ENCODE measurements around the gene GUCY2C. TPM values are rescaled to one million over a fixed set of nuclear protein-coding genes. Genes with fewer than 3 reads are reported as not detected.
A peak's percentile ranks its signal among the peaks of the same experiment; 100 is the strongest.

The GUCY2C gene
- total RNA-seq, 6 experiments from 2014 or later = 0.06 TPM; not detected in 5

DNA sequence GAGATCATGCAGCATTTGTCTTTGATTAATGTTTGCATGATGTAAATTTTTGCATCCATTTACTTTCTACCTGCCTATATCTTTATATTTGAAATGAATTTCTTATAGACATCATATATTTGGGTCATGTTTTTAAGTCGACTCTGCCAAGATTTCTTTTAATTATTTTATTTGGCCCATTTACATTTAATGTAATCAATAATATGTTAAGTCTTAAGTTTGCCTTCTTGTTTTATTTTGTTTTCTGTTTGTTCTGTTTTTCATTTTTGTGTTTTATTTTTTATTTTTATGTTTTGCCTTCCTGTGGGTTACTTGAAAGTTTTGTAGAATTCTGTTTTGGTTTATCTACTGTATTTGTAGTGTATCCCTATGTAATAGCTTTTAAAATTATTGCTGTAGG is 33.2 kb upstream of the GUCY2C start:
- H3K4me3 Mint-ChIP-seq = no peak overlapping the region
- peaks cover 7% of the 10 kb centered on the region; the same call in 1 of the 2 replicates for H3K9me3 Mint-ChIP-seq
- TF ChIP-seq, protein P1, sequence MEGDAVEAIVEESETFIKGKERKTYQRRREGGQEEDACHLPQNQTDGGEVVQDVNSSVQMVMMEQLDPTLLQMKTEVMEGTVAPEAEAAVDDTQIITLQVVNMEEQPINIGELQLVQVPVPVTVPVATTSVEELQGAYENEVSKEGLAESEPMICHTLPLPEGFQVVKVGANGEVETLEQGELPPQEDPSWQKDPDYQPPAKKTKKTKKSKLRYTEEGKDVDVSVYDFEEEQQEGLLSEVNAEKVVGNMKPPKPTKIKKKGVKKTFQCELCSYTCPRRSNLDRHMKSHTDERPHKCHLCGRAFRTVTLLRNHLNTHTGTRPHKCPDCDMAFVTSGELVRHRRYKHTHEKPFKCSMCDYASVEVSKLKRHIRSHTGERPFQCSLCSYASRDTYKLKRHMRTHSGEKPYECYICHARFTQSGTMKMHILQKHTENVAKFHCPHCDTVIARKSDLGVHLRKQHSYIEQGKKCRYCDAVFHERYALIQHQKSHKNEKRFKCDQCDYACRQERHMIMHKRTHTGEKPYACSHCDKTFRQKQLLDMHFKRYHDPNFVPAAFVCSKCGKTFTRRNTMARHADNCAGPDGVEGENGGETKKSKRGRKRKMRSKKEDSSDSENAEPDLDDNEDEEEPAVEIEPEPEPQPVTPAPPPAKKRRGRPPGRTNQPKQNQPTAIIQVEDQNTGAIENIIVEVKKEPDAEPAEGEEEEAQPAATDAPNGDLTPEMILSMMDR (IDR thresholded peaks at IDR 0.05) = no peak
- no peak for DNase-seq
- no peaks in the 10 kb centered on the region for H3K36me3 Mint-ChIP-seq (ENCODE audit: low read depth)
- H3K27me3 Mint-ChIP-seq (ENCODE audit: insufficient read depth) = no peaks in the 10 kb centered on the region
- H3K27ac Mint-ChIP-seq = no peak overlapping the region
- H3K4me1 Mint-ChIP-seq (ENCODE audit: low read depth) = no peaks in the 10 kb centered on the region

DNA sequence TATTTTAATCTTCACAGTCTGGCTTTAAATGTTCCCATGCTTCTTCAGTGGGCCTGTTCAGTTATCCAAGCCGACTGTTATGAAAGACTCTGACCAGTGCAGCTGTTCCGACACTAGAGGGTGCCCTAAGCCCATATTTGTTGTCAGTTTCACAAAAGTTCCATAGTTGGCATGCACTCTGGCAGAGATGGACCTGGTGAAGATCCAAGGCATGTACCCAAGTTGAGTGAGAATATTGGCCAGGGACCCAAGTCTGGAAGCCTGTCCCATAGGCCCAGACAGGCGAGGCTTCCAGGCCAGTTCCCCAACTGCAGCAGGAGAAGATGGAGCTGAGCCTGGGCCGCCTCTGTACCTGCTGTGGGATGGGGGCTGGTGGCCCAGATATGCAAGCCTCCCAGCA is 27.4 kb upstream of the GUCY2C start:
- no peak overlapping the region for H3K27ac Mint-ChIP-seq
- H3K36me3 Mint-ChIP-seq (ENCODE audit: low read depth) = no peaks in the 10 kb centered on the region
- H3K27me3 Mint-ChIP-seq (ENCODE audit: insufficient read depth) = no peaks in the 10 kb centered on the region; the same call in 1 of the 2 replicates
- H3K4me1 Mint-ChIP-seq (ENCODE audit: low read depth) = peaks cover 6% of the 10 kb centered on the region; the same call in 1 of the 2 replicates
- no peak overlapping the region for H3K4me3 Mint-ChIP-seq
- TF ChIP-seq, protein P1 (IDR thresholded peaks at IDR 0.05) = peak; percentile 86
- no peaks in the 10 kb centered on the region; the same call in 1 of the 2 replicates for H3K9me3 Mint-ChIP-seq
- DNase-seq = peak; percentile 59

DNA sequence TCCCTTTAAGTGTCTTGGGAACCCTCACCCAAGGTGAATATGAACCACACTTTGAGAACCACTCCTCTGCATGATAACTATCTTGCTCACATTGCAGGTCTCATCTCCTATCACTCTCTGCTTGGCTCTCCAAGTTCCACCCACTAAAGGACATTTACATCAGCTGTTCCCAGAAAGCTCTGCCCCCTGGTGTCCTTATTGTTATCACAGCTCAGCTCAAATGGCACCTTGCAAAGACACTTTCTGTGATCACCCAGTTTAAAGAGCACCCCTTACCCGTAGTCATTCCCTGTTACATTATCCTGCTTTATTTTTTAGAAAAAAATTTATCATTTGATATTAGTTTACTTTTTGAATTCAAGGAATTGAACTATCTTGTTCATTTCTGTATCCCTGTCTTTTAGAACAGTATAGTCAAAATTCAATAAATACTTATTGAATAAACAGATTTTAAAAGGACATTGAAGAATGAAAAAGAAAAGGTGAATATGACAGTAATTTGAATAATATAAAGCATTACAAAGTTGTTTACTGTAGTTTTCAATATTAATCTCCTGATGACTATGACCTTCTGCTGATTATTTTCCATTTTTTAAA is 20.5 kb upstream of the GUCY2C start:
- H3K4me1 Mint-ChIP-seq (ENCODE audit: low read depth) = peaks cover 12% of the 10 kb centered on the region; the same call in 1 of the 2 replicates
- TF ChIP-seq, protein P1 (IDR thresholded peaks at IDR 0.05) = peak; percentile 79
- H3K9me3 Mint-ChIP-seq = no peaks in the 10 kb centered on the region
- H3K4me3 Mint-ChIP-seq = no peak overlapping the region
- no peak overlapping the region for H3K27ac Mint-ChIP-seq
- peaks cover 5% of the 10 kb centered on the region; the same call in 1 of the 2 replicates for H3K27me3 Mint-ChIP-seq (ENCODE audit: insufficient read depth)
- no peaks in the 10 kb centered on the region for H3K36me3 Mint-ChIP-seq (ENCODE audit: low read depth)
- DNase-seq = peak; percentile 30

DNA sequence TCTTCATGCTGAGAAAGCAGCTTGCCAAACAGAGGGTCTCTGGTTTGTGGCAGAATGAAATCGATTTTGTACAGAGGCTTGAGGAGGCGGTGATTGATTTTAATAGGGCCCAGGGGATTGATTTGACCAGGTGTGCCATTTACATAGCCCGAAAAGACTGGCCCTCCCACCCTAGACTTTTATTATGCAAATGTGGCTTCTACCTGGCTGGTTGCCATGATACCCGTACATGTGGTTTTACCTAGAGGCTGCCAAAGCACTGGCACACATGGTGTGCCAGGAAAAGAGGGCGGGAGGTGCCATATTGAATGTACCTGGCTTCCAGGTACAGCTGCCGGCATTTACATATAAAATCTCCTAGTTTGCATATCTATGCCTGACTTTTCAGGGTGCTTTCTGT is 18.0 kb upstream of the GUCY2C start:
- Mint-ChIP-seq H3K27ac (no peak overlapping the region), H3K27me3 (ENCODE audit: insufficient read depth) (peaks cover 20% of the 10 kb centered on the region), H3K4me3 (no peak overlapping the region), H3K4me1 (ENCODE audit: low read depth) (peaks cover 12% of the 10 kb centered on the region; the same call in 1 of the 2 replicates), H3K36me3 (ENCODE audit: low read depth) (no peaks in the 10 kb centered on the region), H3K9me3 (no peaks in the 10 kb centered on the region)
- DNase-seq = no peak
- TF ChIP-seq, protein P1 (IDR thresholded peaks at IDR 0.05) = no peak

DNA sequence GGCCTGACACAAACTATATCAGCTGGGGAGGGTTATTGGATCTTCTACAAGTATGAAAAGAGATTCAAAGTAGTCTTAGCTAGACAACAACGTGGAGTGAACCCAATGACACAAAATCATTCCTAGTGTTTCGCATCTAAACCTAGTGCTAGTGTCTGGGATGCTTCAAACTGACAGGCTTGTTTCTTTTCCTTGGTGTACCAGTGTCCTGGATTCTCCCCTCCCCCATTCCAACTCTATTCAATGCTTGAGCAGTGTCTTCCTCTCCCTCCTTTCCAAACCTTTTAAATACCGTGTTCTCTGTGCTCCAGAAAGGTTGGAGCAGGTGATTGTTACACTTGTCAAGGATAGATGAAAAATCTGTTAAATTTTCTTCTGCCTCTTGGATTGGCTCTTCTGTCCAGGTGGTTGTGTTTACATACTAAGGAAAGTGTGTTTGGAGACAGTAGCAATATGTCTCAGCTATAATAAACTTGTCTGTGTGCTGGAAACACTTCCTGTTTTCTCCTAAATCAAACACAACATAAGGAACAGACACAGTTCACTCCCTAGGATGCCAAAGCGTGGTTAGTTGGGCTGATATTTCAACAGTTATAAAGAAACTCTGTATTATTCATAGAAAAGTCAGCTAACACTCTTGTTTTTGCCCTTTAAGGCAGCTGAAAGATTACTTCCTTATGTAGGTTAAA is 14.4 kb upstream of the GUCY2C start:
- no peak overlapping the region for H3K27ac Mint-ChIP-seq
- no peak for DNase-seq
- TF ChIP-seq, protein P1 (IDR thresholded peaks at IDR 0.05) = no peak
- H3K27me3 Mint-ChIP-seq (ENCODE audit: insufficient read depth) = peaks cover 24% of the 10 kb centered on the region
- H3K36me3 Mint-ChIP-seq (ENCODE audit: low read depth) = no peaks in the 10 kb centered on the region
- peaks cover 12% of the 10 kb centered on the region; the same call in 1 of the 2 replicates for H3K4me1 Mint-ChIP-seq (ENCODE audit: low read depth)
- H3K4me3 Mint-ChIP-seq = no peak overlapping the region
- no peaks in the 10 kb centered on the region for H3K9me3 Mint-ChIP-seq
